ENCODE results near the gene GNAI2.
"Not testable (repeated sequence)": the region's sequence is repeated elsewhere in the genome, so short reads cannot be mapped to it uniquely, and the experiment has no call there.

The GNAI2 gene

GRCh38 chr3:50266017-50266416, 30.0 kb downstream of the GNAI2 start:
- no peak for DNase-seq

- no peak for DNase-seq
Measured at GRCh38 chr3:50266836-50267235, 30.8 kb downstream of the GNAI2 start.

GRCh38 chr3:50267280-50267913, 31.4 kb downstream of the GNAI2 start:
- DNase-seq: no peak

- no peak for DNase-seq
Measured at GRCh38 chr3:50268276-50268675, 32.3 kb downstream of the GNAI2 start.

- no peak for DNase-seq
Measured at GRCh38 chr3:50268703-50269451, 32.9 kb downstream of the GNAI2 start, which contains the start of gene SEMA3B. SEMA3B (plus strand) TSS chr3:50269147; CDS start chr3:50269241, 94 bp downstream.

- DNase-seq: no peak
Measured at GRCh38 chr3:50269460-50269859, 33.5 kb downstream of the GNAI2 start.

- no peak for DNase-seq
Measured at GRCh38 chr3:50269977-50270413, 34.0 kb downstream of the GNAI2 start.

GRCh38 chr3:50270422-50271224, 34.6 kb downstream of the GNAI2 start:
- no peak for DNase-seq

GRCh38 chr3:50271314-50271936, 35.4 kb downstream of the GNAI2 start:
- no peak for DNase-seq

GRCh38 chr3:50272538-50272910, 36.5 kb downstream of the GNAI2 start:
- not testable (repeated sequence) for DNase-seq

- peak; percentile 84 to 86 for DNase-seq
Measured at GRCh38 chr3:50272911-50273688, 37.1 kb downstream of the GNAI2 start.

- no peak for DNase-seq
Measured at GRCh38 chr3:50273689-50274065, 37.7 kb downstream of the GNAI2 start.

- DNase-seq: peak; percentile 70 to 73
Measured at GRCh38 chr3:50274371-50275104, 38.5 kb downstream of the GNAI2 start.

- DNase-seq: no peak
Measured at GRCh38 chr3:50275141-50275995, 39.4 kb downstream of the GNAI2 start.

- peak in 1 of 2 donors; percentile 19 for DNase-seq
Measured at GRCh38 chr3:50275996-50276761, 40.2 kb downstream of the GNAI2 start.

GRCh38 chr3:50276762-50277101, 40.7 kb downstream of the GNAI2 start:
- no peak for DNase-seq

GRCh38 chr3:50278123-50278879, 42.3 kb downstream of the GNAI2 start:
- DNase-seq: no peak

- no peak for DNase-seq
Measured at GRCh38 chr3:50278880-50279224, 42.8 kb downstream of the GNAI2 start, which contains the start of gene LSMEM2. LSMEM2 (plus strand) TSS chr3:50279087; CDS start chr3:50279114, 27 bp downstream.
